ENCODE results near the gene IKZF4. TPM values are rescaled to one million over a fixed set of nuclear protein-coding genes. Genes with fewer than 3 reads are reported as not detected.
"Not testable (repeated sequence)": the region's sequence is repeated elsewhere in the genome, so short reads cannot be mapped to it uniquely, and the experiment has no call there.

IKZF4 gene
- total RNA-seq, result 8.4 TPM
- long read RNA-seq, result 0 reads

GRCh38 chr12:56020423-56021184 is at the start of gene IKZF4:
Gene IKZF4, plus strand, starts transcription at chr12:56021043. Its CDS starts 451 bp downstream, at chr12:56021494.
- no peak for DNase-seq (ENCODE audit: low spot score)
- intact Hi-C loops (cut with DNase I), result no loop called here

- DNase-seq (ENCODE audit: low spot score), result no peak
- intact Hi-C loops (cut with DNase I), result loop anchor here (5.0 kb wide), 1 partner anchor 45 kb away; the partner anchor contains the start of gene PYM1
These were observed 48.8 kb upstream of the IKZF4 start for GRCh38 chr12:55972042-55972441.

- intact Hi-C loops (cut with DNase I), result loop anchor here (5.0 kb wide), 1 partner anchor 45 kb away; the partner anchor contains the start of gene PYM1
- DNase-seq (ENCODE audit: low spot score), result no peak
These were observed 48.4 kb upstream of the IKZF4 start for GRCh38 chr12:55972456-55972855.

- intact Hi-C loops (cut with DNase I), result loop anchor here (5.0 kb wide), 1 partner anchor 46 kb away; the partner anchor contains the start of gene PYM1
- DNase-seq (ENCODE audit: low spot score), result no peak
These were observed 47.8 kb upstream of the IKZF4 start for GRCh38 chr12:55972911-55973598.

GRCh38 chr12:55973599-55974307 is 47.1 kb upstream of the IKZF4 start, which contains the start of gene RAB5B:
Gene RAB5B, plus strand, starts transcription at chr12:55974078. Its CDS starts 12,883 bp downstream, at chr12:55986961.
- DNase-seq (ENCODE audit: low spot score), result peak; percentile 99
- intact Hi-C loops (cut with DNase I), result loop anchor here (5.0 kb wide), 1 partner anchor 46 kb away; the partner anchor contains the start of gene PYM1

- intact Hi-C loops (cut with DNase I), result loop anchor here (5.0 kb wide), 1 partner anchor 47 kb away; the partner anchor contains the start of gene PYM1
- DNase-seq (ENCODE audit: low spot score), result no peak
These were observed 46.5 kb upstream of the IKZF4 start for GRCh38 chr12:55974308-55974730.

GRCh38 chr12:55978393-55978792 is 42.5 kb upstream of the IKZF4 start:
- intact Hi-C loops (cut with DNase I), result no loop called here
- no peak for DNase-seq (ENCODE audit: low spot score)

- DNase-seq (ENCODE audit: low spot score), result no peak
- intact Hi-C loops (cut with DNase I), result no loop called here
These were observed 41.8 kb upstream of the IKZF4 start for GRCh38 chr12:55979069-55979468.

GRCh38 chr12:55981882-55982281 is 39.0 kb upstream of the IKZF4 start:
- DNase-seq (ENCODE audit: low spot score); intact Hi-C loops (cut with DNase I): not testable (repeated sequence)

GRCh38 chr12:55982319-55982936 is 38.4 kb upstream of the IKZF4 start:
- DNase-seq (ENCODE audit: low spot score), result no peak
- intact Hi-C loops (cut with DNase I), result no loop called here

GRCh38 chr12:55983232-55983842 is 37.5 kb upstream of the IKZF4 start:
- intact Hi-C loops (cut with DNase I), result no loop called here
- DNase-seq (ENCODE audit: low spot score), result no peak

GRCh38 chr12:55984861-55985260 is 36.0 kb upstream of the IKZF4 start:
- intact Hi-C loops (cut with DNase I), result no loop called here
- DNase-seq (ENCODE audit: low spot score), result no peak

GRCh38 chr12:55985341-55985740 is 35.5 kb upstream of the IKZF4 start:
- intact Hi-C loops (cut with DNase I), result no loop called here
- DNase-seq (ENCODE audit: low spot score), result no peak

- intact Hi-C loops (cut with DNase I); DNase-seq (ENCODE audit: low spot score): not testable (repeated sequence)
These were observed 34.9 kb upstream of the IKZF4 start for GRCh38 chr12:55985976-55986375.

GRCh38 chr12:55991110-55991509 is 29.7 kb upstream of the IKZF4 start:
- intact Hi-C loops (cut with DNase I), result no loop called here
- DNase-seq (ENCODE audit: low spot score), result no peak

GRCh38 chr12:55993230-55993853 is 27.5 kb upstream of the IKZF4 start:
- no peak for DNase-seq (ENCODE audit: low spot score)
- intact Hi-C loops (cut with DNase I), result no loop called here

- intact Hi-C loops (cut with DNase I), result no loop called here
- DNase-seq (ENCODE audit: low spot score), result no peak
These were observed 25.5 kb upstream of the IKZF4 start for GRCh38 chr12:55995366-55995765.

- intact Hi-C loops (cut with DNase I), result loop anchor here (1.0 kb wide), 1 partner anchor 45 kb away; the partner anchor contains the start of gene RPS26
- no peak for DNase-seq (ENCODE audit: low spot score)
These were observed 24.6 kb upstream of the IKZF4 start for GRCh38 chr12:55996201-55996714.

Measured in cardiac septum (tissue), 1 donor.